ENCODE results near the gene SYNGR1.

SYNGR1 gene

DNA sequence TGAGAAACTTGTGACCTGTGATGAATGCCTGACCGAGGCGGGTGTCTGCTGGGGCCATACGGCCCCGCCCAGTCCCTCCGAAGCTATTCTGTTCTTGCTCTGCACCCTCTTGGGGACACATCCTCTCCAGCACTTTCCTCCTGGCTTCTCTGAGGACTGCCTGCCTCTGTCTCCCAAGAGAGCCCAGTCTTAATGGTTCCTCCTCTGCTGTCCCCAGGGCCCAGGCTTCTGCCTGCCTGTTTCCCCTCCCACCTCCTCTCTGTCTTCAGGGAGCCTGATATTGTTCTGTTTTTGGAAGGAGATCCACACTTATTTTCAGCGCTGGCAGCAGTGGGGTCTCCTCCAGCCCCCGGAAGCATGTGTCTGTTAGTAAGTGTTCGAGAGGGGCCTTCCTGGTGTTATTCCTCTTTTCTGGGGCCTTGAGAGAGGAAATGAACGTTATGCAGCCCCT is 18.7 kb downstream of the SYNGR1 start:
- DNase-seq (ENCODE audit: low spot score) = no peak

DNA sequence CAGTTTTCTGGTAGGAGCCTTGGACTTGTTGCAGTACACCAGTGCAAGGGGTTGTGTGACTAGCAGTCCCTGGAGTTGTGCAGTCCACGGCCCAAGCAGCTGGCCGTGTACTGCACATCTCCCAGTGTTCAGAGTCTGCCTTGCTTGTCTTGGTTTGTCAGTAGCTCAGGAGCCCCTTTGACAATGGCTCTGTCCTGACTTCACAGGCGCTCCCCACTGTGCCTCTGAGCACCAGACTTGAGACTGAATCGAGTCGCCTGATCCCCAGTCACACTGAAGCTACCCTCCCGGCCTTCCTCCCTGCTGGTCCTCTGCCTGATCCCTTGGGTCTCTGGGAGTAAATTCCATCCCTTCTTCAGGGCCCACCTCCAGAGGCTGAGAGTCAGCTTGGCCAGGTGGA is 19.4 kb downstream of the SYNGR1 start:
- no peak for DNase-seq (ENCODE audit: low spot score)

DNA sequence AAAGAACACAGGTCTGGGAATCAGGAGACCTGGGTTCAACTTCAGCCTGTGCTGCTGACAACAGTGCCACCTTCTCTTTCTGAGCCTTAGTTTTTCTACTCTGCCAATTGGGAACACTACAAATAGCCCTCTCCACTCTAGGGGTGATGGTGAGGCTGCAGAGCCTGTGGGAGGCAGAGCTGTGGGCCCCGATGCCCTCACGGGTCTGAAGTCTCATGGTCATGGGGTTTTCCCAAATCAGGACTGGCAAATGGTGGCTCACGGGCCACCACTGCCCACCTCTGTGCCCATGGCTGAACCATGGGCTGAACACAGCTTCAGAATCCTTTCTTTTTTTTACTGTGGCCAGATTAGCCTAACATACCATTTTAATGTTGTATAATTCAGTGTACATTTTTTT is 19.8 kb downstream of the SYNGR1 start:
- DNase-seq (ENCODE audit: low spot score) = no peak

DNA sequence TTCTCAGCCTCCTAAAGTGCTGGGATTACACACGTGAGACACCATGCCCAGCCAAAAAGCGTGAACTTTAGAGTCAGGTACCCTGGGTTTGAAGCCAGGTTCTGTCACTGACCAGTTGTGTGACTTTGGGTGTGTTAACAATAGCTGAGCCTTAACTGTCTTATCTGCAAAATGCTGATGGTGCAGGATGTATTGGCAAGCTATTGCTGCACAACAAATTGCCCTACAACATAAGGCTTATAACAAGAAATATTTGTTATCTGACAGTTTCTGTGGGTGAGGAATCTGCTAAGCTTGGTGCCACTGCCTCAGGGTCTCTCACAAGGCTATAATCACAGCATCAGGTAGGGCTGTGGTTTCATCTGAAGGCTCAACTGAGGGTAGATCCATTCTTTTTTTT is 21.9 kb downstream of the SYNGR1 start:
- DNase-seq (ENCODE audit: low spot score) = no peak

DNA sequence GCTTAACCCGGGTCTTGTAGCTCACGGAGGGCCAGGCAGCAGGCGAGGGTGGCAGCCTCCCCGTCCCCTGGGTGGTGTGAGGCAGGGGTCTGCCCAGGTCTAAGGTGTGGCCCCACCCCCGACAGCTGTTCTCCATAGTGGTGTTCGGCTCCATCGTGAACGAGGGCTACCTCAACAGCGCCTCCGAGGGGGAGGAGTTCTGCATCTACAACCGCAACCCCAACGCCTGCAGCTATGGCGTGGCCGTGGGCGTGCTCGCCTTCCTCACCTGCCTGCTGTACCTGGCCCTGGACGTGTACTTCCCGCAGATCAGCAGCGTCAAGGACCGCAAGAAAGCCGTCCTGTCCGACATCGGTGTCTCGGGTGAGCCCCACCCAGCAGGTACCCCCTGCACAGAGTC is 24.4 kb downstream of the SYNGR1 start:
- no peak for DNase-seq (ENCODE audit: low spot score)

DNA sequence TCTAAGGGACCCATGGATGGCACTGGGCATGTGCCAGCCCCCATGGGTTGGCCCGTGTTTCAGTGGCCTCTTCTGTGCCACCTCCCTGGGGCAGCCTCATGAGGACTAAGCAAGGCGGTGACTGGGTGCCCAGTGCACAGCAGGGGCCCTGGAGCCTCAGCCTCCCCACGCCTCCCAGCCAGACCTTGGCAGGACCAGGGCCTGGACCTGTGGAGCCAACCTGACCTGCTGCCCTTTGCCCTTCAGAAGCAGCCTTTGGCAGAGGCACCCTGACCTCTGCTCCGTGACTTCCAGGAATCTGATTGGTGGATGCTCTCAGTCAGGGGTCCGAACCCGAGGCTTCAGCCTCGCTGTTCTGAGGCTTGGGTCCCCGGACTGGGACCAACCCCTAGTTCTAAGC is 25.0 kb downstream of the SYNGR1 start:
- DNase-seq (ENCODE audit: low spot score) = no peak

DNA sequence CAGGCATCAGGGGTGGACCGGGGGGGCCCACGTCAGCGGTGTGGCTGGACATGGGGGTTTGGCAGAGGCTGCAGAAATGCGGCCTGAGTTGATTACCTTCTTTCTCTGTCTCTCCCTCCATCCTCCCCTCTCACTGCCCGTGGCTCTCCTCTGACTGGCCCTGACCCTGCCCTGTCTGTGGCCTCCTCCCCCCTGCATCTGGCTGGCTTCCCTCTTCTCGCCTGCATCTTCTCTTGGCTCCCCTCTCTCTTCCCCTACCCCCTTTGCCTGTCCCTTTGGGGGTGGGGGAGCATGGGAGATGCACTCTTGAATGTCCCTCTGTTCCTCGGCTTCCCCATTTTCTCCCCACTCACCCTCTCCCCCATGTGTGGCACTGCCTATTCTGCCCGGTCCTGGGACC is 25.9 kb downstream of the SYNGR1 start:
- no peak for DNase-seq (ENCODE audit: low spot score)

DNA sequence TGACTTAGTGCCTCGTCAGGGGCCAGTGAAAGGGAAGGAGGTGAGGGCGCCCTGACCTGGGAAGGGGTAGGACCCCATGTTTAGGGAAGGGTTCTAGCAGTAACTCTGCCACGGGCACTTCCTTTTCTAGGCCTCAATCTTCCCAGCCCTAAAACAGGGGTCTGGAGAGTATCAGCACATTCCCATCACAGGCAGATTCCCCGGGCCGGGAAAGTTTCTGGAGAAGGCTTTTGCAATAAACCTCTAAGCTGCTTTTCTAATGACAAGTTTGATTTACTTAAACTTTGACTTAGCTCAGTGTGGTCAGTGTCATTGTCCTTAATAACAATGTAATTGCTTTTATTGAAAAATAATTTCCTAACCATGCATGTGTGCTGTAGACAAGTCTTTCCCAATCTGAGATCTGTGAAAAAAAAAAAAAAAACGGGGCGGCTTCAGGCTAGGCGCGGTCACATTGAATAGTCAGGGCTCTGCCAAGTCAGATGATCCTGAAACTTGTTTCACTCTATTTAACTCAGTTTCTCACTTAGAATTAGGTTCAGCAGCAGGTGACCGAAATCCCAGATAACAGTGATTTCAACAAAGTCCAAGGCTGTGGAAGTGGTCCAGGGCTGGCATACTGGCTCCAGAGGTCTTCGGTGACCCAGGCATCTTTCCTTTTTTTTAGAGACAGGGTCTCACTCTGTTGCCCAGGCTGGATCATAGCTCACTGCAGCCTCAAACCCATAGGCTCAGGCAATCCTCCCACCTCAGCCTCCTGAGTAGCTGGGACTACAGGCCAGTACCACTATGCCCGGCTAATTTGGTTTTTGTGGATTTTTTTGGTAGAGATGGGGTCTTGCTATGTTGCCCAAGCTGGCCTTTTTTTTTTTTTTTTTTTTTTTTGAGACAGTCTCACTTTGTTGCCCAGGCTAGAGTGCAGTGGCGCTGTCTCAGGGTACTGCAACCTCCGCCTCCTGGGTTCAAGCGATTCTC is 30.3 kb downstream of the SYNGR1 start:
- no peak for DNase-seq (ENCODE audit: low spot score)

DNA sequence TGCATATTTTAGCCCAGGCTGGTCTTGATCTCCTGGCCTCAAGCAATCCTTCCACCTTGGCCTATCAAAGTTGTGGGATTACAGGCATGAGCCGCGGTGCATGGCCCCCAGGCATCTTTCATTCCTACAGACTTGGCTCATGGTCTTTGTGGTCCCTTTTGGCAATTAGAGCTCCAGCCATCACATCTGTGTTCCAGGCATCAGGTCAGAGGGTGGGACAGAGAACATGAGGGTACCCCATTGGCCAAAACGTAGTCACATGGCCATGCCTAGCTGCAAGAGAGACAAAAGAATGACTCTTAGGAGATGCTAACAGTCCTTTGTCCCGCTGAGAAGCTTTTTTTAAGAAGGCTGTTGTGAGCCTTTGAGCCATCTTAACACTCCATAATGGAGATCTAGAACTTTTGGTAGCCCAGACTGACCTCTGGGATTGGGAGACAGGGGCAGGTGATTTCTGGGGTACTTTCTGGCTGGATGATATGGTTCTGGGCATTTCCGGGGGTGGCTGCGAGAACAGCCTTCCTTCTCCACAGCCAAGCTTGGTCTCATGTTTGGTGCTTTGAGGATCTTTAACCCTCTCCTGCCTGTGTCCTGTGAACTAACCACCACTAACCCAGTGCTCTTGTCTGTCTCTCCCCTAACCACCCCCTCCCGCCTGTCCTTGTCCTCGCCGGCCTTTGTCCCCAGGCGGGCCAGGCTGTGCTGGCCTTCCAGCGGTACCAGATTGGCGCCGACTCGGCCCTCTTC is 31.4 kb downstream of the SYNGR1 start:
- DNase-seq (ENCODE audit: low spot score) = no peak

DNA sequence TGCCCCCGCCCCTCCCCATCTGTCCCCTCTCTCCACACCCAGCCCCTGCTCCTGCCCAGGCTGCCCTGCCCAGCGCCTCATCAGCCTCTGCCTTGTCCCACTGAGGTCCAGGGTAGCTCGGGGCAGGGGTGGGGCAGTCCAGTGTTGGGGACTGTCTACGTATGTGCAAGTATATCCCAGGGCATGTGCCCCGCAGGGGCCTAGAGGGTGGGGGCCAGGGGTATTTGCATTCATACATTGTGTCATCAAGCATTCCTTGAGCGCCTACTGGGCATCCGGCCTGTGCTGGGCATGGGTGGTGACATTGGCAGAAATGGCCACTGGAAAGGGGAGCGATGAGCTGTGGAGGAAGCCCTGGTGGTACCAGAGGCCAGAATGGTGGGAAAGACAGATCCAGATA is 32.1 kb downstream of the SYNGR1 start:
- no peak for DNase-seq (ENCODE audit: low spot score)

DNA sequence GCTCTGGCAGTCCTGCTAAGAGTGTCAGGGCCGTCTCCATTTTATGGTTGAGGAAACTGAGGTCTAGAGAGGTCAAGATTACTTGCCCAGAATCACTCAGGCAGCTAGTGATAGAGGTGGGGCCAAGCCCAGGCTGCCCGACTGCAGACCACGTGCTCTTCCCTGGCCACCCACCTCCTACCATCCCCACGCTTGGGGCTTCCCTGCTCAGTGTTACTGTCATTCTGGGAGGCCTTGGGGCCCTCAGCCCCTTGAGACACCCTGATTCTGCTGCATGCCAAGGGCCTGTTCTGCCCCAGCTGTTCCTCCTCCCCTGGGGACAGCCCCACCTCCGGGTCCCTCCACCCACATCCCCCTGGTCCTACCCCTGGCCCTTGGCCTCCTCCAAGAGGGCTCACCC is 32.6 kb downstream of the SYNGR1 start:
- no peak for DNase-seq (ENCODE audit: low spot score)

DNA sequence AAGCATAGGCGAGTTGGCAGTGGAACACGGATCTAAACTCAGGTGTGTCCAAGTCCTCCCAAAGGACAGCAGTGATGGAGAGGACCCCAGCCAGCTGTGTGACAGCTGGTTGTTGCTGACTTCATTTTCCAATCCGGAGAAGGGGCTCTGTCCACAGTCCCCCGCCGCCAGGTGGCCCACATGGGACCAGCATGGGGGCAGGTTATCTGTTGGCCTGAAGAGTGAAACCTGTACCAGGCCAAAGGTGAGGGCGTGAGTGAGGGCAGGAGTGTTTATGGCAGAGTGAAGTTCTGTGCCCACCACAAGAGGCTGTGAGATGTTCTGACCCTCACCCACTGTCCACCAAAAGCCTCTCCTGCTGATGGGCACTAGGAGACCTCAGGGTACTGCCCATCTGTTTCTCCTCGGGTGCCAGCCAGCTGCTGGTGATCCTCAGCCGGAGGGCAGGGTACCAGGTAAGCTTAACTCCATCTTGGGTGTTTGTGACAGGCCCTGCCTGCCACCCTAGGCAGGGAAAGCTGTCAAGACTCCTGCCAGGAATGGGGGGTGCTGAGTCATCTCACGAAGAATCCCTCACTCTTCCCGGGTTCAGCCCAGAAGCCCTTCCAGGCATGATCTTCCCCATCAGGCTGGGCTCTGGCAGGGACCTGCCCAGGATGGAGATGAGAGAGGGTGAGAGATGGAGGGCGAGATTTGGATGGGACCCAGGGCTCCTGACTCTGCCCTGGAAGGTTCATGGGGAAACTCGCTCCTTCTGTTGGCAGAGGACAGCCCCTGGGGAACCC is 34.2 kb downstream of the SYNGR1 start:
- no peak for DNase-seq (ENCODE audit: low spot score)

DNA sequence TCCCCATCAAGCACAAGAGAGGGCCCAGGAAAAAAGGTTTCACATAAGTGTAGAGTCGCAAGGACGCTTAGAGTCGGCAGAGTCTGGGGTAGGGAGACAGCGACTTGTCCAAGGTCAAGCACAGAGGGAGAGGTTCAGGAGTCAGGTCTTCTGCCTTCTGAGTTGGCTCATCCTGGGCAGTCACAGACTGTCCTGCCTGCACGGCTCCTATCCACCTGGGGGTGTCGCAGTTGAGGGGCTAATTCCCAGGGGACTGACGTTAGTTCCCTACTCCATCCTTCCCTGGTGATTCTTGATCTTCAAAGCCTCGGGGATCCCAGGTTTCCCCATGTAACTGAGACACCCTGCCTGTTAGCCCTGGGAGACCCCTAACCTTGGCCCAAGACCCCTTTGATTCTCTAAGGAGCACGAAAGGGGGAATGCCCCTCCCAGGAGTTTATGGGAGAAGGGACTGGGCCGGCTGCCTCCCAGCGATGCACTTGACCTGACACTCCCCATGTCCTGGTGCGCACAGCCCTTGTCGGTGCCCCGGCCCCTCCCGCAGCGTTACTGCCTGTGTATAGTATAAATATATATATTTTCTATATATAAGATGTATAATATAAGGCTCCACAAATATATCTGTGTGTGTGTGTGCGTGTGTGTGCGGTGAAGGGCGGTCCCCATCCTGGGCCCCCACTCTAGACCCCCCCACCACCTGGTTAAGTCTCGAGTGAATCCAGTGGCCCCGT is 35.1 kb downstream of the SYNGR1 start:
- DNase-seq (ENCODE audit: low spot score) = no peak

DNA sequence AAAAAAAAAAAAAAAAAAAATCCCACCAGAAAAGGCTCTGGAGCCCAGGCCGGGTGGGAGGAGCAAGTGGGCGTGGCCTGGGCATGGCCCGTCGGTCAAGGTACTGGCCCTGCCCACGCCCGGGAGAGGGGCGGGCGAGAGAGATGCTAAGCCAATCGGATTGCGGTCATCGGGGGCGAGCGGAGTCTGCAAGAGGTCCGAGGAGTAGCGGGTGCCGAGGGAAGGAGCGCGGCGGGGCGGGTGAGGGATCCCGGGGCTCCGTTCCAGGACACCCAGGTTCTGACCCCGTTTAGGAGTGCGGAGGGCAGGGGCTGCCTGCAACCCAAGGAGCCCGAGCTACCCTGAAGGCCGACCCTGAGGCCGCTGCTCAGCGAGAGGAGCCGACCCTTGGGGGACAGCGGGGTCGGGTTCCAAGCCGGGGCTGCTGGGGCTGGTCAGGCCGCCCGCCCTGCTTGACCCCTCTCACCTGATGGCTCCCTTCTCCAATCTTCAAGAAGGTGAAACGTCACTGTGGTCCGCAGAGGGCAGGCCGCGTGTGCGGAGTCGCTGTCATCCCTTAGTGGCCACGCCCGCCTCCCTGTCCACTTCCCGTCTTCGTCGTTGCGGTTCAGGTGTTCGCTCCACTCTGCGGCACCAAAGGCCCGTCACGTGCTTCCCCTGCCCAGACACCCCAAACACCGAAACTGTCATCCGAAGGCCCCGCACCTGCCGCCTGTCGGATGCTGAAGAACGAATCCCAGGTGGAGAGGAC is 38.6 kb downstream of the SYNGR1 start:
- peak; percentile 57 for DNase-seq (ENCODE audit: low spot score)

DNA sequence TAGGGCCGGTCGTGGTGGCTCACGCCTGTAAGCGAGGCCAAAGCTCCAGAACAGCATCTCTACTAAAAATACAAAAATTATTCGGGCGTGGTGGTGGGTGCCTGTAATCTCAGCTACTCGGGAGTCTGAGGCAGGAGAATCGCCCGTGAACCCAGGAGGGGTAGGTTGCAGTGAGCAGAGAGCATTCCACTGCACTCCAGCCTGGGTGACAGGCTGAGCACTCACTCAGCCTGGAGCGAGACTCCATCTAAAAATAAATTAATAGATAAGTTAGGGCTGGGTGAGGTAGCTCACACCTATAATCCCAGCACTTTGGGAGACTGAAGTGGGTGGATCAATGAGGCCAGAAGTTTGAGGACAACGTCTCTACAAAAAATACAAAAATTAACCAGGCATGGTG is 39.6 kb downstream of the SYNGR1 start:
- DNase-seq (ENCODE audit: low spot score) = no peak

DNA sequence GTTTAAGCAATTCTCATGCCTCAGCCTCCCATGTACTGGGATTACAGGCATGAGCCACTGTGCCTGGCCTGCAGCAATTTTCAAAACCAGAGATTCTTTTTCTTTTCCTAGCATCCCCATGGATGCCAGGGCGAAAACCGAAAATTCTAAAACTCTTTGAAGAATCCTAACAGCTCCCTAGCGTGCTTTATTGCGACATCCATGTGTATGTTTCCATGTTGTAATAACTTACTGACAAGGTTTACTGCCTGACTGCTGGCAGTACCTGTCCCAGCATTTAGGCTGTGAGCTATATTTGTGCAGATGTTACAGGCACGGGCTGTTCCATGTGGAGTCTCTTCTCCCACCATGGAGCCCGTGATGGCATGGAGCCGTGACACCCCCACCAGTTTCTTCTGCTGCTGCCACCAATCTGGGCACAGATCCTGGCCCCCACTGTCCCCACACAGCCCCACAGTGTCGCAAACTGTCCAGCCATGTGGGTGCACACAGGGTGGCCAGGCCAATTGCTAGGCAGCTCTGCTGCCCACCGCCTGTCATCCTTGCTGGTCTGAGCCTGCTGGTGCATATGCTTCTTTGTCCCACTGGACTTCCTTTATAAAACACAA is 42.7 kb downstream of the SYNGR1 start:
- no peak for DNase-seq (ENCODE audit: low spot score)

DNA sequence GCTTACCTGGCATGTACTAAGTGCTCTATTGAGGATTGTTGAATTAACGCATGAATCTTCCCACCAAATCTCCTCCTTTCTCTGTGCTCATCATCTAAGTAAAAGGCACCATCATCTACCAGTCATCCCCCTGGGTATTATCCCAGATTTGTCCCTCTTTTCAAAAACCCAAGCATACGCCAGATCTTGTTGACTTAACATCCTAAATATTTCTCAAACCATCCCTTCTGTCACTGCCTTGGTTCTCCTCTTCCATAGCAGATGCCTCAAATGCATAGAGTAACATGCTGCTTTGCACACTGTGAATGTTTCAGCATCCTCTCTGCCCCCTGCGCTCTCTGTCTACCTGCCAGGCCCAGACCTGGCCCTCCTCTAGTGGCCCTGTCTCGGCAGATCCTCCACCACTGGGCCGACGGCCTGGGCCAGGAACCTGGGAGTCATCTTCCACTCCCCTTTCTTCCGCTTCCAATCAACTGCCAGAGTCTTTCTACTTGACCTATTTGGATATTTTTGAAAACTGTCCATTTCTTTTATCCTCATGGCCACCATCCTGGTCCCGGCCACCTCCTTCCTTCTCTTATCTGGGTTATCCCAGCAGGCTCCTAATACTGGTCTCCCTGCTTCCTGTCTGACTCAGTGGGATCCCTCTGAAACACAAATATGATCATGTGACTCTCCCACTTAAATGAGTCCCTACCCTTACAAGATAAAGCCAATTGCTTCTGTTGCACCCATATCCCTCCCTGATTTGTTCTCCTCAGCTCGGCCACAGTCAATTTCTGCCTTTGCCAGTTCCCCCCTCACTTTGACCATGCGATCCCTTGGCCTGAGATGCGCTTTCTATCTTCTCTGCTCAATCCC is 46.4 kb downstream of the SYNGR1 start:
- no peak for DNase-seq (ENCODE audit: low spot score)

DNA sequence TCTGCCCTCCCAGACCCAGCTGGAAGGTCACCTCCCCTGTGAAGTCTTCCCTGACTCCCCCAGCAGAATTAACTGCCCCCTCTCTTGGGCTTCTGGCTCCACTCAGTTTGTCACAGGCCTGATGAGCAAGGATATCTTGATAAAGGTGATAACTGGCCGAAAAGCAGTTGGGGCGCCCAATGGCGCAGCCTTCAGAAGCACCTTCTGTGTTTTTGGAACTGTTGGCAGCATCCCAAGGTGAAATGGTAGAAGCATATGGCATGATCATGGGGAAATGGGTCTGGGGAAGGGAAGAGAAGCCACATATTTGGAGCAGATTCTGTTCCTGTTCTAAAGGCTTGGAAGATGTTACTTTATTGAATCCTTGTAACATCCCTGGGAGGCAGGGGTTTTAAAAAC is 47.0 kb downstream of the SYNGR1 start:
- no peak for DNase-seq (ENCODE audit: low spot score)

DNA sequence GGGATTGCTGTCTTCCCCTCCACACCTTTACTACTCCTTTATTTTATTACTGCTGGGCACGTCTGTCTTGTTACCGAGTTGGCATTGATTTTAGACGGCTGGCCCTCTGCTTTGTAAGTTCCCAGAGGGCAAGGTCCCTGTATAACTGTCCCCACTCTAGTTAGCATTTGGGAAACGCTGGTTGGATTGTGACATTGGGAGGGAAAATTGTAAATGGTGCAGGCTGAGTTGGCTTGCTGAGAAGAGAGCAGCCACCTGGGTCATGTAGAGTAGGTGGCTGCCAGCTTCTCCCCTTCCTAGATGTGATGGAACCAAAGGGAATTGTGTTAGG is 51.5 kb downstream of the SYNGR1 start:
- no peak for DNase-seq (ENCODE audit: low spot score)
